GM18861 (cell line): Measurements from ENCODE around the gene MYH11.
"Not testable (repeated sequence)": the region's sequence is repeated elsewhere in the genome, so short reads cannot be mapped to it uniquely, and the experiment has no call there.

Source experiments
- ATAC-seq: cut with Tn5 transposase; IDR thresholded peaks from one replicate; pipeline ENCODE4 v1.9.1; 2021; ENCODE audit not compliant: unreplicated experiment

MYH11 gene

DNA sequence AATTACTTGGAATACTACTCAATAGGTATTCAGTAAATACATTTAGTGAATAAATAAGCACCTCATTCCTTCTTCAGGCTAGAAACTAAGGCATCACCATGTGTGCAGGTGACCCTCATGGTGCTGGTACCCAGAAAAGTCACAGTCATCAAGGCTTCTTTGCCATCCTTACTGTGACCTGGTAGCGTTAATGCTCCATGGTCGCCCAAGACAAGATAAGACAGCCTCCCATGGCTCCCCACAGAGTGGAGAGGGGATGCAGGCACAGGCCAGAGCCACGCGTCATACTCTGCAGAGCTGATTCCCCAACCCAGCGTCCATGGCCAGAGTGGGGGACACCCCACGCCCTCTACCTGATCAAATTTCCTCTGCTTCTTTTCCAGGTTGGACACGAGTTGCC, 133.0 kb downstream of the MYH11 start:
- ATAC-seq: no peak

DNA sequence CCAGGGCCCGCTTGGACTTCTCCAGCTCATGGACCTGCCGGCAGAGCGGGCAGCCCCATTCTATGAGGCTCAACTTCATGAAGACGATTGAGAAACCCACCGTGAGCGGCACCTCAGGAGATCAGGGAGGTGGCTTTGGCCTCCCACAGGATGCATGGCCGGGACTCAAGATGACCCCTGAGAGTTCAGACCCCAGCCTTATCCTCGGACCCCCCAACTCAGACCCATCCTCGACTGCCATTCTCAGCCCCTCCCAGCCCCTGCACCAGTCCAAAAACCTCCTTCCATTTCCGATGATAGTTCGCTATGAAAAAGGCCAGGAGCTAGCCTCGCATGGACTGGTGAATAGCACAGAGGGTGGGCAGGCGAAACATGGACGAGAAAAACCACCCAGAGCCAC, 135.8 kb downstream of the MYH11 start:
- ATAC-seq: no peak

DNA sequence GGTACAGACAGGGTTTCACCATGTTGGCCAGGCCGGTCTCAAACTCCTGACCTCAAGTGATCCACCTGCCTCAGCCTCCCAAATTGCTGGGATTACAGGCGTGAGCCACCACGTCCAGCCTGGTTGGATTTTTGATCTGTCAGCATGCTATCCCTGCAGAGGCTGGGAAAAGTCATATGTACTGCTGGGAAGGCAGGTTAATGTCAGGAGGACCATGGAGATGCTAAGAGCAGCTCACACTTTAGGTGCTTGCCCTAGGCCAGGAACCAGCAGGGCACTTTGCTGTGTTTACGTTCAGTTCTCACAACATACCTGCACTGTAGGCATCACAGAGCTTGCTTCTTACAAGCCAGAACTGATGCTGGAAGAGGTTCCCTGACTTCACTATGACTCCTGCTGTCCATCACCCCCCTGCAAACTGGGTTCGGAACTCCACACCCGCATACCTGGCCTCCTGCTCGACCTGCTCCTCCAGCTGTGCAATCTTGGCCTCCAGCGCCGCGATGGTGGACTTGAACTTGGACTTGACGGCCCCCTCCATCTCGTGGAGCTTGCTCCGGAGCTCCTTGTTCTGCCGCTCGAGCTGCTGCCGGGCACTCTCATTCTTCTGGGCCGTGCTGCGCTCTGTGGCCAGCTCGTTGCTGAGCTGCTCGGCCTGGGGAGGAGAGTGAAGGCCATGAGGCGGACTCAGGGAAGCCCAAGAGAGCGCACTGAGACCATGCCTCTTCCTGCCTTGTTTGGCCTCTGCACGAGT, 140.0 kb downstream of the MYH11 start:
- ATAC-seq: no peak

DNA sequence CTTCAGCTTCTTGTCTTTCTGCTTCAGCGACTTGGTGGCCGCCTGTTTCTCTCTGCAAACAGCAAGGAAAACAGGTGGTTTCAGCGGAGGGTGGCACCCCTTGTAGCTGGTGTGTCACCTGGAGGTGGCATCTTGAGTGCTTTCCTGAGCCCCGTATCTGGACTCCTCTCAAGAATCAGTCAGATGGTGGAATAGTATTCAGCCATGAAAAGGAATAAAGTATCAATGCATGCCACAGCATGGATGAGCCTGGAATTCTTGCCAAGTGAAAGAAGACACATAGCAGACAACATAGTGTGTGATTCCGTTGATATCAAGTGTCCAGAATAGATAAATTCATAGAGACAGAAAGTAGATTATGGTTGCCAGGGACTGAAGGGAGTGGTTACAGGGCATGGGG, 141.6 kb downstream of the MYH11 start:
- no peak for ATAC-seq

DNA sequence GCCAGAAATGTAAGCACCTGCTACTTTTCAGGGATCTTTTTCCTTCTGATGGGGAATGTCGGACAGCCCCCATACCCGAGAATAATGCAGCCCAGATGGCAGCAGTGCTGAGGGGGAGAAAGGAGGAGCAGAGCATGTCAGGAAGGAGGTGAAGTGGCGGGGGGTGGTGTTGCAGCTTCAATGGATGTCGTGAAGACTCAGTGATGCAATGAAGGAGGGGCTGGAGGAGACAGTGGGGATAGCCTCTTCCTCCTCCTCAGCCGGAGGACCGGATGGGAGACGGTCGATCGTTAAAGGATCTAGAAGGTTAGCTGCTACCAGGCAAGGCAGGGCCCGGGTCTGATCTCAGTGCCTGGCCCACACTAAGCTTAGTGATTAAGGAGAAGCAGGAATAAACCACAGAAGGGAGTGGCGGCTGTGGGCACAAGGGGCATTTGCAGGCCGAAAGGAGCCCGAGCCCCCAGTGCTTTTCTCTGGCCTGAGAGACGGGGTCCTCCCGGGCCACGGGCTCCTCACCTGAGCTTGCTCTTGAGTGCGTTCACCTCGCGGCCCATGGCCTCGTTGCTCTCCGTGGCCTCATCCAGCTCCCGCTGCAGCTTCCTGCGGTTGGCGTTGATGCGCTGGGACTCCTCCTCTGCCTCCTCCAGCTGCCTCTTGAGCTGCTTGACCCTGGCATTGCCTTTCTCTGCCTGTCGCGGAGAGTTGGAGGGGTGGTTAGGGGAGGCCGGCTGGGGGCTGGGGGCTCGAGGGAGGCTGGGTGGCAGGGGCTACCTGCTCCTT, 142.2 kb downstream of the MYH11 start:
- ATAC-seq: no peak

DNA sequence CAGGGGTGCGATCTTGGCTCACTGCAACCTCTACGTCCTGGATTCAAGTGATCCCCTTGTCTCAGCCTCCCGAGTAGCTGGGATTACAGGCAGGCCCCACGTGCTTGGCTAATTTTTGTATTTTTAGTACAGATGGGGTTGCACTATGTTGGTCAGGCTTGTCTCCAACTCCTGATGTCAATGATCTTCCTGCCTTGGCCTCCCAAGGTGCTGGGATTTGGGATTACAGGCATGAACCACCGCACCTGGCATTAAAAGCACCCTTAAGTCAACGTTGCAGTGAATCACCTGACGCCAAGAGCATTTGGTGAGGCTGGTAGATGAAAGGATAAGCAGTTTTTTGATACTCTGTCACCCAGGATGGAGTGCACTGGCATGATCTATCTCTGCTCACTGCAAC, 147.8 kb downstream of the MYH11 start:
- no peak for ATAC-seq

DNA sequence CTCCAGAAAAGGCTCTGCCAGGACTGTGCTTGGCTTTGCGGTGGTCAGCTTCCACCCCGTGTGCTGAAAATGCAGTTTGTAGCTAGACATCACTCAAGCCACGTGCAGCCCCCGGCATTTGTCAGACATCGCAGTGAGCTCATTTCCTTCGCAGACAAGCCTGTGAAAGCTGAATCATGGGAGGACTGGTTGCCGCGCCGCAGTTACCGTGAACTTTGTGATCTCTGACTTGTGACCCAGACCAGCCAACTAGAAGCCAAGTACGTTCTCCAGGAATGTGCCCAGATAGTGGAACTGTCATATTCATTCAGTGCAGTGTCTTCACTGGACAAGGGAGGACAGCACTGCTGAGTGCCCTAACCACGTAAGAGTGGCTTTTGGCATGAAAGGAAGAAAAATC, 148.7 kb downstream of the MYH11 start:
- ATAC-seq: no peak

DNA sequence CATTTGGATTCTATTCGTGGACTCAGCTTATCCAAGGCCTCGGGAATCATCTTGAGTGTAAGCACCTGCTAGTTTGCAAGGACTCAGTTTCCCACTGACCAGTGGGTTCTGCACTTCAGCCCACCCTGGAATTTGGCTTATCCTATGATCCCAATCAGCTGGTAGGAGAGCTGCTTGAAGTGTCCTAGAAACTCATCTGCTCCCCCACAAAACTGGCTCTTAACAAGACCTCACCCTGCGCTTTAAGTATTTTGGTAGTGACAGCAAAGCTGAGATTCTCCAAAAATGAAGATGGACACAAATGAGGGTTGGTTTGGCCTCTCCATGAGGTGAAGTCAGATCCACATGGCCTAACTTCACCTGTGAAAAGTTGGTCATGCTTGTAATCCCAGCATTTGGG, 149.5 kb downstream of the MYH11 start:
- no peak for ATAC-seq

DNA sequence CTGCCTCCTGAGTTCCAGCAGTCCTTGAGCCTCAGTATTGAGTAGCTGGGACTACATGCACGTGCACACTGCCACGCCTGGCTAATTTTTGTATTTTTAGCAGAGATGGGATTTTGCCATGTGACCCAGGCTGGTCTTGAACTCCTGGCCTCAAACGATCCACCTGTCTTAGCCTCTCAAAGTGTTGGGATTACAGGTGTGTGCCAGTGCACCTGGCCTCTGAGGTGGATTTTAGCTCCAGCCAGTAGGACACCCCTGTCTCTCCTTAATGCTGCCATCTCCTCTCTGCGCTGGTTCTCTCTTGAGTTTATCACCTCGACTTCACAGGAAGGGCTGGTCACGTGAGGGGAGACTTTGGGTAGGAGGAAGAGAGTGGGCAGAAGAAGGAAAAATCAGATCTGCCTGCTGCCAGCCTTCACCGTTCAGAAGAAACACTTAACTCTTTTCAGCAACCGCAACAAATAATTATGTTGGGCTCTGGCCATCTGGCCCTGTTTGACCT, 151.7 kb downstream of the MYH11 start:
- ATAC-seq: no peak

DNA sequence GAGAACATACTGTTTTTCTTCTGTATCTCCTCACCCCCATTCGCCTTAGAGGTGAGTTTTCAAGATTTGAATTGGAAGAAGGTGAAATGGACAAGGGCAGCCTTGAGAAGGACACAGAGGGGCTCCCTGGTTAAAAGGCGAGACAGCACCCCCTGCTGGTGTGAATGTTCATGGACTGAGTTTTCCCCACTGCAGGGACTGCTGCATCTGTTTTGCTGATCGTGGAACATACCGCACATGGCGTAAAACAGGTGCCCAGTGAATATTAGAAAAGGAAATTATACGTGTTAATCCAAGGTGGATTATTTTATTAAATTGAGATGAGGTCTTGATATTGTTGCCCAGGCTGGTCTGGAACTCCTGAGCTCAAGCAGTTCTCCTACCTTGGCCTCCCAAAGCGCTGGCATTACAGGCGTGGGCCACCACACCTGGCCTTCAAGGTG, 152.3 kb downstream of the MYH11 start:
- no peak for ATAC-seq

DNA sequence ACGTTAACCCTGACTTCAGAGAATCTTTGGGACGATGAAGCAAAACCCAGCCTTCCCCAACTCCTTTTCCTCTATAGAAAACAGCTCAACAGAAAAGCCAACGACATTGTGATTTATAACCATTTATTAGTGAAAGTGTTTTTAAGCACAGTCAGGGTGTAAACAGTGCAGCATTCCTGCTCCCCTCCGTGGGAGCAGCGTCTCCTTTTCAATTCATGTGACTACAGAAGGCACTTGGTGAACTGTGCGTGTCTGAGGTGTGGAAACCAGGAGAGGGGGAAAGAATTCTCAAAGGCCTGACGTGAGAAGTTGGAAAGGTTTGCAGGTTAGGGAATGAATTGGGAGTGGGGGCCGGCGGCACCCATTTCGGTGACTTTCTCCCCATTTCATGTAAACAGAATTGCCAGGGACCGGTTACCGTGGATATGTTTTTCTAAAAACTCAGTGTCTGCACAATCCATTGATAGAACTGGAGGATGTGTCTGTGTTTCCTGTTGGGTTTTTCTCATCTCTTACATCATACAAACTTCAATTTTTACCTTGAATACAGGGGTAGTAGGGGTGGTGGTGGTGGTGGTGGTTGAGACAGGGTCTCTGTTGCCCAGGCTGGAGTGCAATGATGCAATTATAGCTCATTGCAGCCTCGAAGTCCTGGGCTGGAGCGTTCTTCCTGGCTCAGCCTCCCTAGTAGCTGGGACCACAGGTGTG, 153.6 kb downstream of the MYH11 start:
- no peak for ATAC-seq

DNA sequence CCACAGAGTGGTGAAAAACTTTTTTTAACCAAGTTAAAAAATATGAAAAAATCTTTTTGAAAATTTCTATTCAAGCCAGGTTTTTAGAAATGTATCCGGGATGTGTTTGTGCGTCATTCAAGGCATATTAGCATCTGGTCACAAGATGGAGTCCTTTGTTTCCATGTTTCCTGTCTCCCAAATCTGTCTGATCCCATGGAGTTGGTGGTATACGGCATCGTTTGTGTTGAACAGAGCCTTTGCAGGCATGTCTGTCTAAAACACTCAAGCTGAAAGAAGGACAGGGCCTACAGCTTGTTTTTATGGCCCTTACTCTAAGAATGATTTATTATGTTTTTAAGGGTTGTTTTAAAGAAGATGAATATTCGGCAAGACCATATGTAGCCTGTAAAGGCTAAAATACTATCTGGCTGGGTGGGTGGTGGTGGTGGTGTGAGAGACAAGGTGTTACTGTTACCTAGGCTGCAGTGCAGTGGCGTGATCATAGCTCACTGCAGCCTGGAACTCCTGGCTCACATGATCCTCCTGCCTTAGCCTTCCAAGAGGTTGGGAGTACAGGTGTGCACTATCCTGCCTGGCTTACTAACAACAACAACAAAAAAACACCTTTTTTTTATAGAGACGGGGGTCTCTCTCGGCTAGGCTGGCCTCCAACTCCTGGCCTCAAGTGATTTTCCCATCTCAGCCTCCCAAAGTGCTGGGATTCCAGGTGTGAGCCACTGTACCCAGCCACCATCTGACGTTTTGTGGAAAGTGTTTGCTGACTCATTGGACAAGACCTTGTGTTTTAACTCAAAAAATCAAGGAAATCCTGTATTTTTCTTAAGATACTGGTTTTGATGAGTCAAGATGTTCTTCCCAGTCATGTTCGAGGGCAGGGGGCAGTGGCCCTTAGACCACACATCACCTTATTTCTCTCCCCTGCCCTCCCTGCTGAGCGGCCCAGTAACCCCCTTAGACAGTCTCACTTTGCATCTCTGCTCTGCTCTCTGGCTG, 154.6 kb downstream of the MYH11 start:
- ATAC-seq: no peak

DNA sequence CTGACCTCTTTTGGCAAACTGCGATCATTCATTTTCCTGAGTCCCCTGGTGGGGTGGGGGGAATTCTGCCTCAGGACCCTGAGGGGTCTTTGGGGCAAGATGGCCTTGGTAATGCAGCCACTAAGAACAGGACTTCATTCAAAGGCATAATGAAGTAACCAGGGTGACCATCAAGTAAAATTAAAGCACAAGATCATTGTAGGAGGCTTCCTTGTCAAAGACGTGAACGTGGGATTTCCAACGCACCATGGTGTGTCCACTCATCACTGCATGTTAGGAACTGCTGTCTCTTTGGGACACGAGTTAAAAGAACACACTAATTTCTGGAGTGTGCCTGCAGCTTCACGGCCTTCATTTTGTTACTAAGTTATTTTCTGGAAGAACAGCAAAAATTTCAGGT, 155.5 kb downstream of the MYH11 start:
- ATAC-seq: no peak

DNA sequence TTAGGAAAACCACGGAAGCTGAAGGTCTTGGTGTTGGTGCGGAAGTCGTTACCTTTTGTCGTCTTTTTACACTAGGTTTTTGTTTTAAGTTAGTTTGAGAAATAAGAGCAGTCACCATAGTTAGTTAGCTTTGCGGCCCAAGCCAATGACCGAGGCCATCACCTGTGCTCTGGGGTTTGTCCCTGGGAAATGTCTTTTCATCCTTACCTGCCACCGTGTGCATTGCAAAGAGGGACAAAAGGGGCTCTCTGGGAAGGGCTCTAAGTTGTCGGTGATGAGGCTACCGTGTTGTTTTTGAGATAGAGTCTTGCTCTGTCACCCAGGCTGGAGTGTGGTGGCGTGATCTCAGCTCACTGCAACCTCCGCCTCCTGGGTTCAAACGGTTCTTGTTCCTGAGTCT, 157.0 kb downstream of the MYH11 start:
- no peak for ATAC-seq

DNA sequence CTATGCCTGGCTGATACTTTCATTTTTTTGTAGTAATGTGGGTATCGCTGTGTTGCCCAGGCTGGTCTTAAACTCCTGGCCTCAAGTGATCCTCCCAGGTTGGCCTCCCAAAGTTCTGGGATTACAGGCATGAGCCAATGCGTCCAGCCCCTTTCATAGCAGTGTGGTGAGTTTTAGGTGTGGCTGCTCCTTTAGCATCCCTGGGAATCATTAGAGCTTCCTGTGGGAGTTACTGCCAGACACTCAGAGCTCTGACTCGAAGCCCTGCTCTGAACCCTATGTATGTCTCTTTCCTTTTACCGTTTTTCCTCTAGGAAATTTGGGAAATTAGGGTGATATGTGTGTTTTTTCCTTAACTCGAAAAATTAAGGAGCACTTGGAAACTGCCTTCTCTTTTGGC, 162.3 kb downstream of the MYH11 start:
- no peak for ATAC-seq

DNA sequence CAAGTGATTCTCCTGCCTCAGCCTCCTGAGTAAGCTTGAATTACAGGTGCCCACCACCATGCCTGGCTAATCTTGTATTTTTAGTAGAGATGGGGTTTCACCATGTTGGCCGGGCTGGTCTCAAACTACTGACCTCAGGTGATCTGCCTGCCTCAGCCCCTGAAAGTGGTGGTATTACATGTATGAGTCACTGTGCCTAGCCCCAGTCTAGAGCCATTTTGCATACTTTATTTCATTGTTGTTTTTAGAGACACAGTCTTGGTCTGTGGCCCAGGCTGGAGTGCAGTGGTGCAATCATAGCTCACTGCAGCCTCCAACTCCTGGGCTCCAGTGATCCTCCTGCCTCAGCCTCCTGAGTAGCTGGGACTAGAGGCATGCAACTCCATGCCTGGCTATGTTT, 164.3 kb downstream of the MYH11 start:
- ATAC-seq: not testable (repeated sequence)

DNA sequence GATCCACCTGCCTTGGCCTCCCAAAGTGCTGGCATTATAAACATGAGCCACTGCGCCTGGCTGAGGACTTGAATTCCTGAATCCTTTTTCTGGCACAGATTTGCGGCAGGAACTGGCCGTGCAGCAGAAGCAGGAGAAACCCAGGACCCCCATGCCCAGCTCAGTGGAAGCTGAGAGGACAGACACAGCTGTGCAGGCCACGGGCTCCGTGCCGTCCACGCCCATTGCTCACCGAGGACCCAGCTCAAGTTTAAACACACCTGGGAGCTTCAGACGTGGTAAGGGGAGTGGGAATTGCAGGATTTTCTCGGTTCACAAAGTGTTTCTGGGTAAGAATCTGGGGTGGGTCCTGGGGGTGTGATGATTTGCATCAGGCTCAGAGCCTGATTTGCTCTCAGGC, 165.8 kb downstream of the MYH11 start:
- ATAC-seq: no peak

DNA sequence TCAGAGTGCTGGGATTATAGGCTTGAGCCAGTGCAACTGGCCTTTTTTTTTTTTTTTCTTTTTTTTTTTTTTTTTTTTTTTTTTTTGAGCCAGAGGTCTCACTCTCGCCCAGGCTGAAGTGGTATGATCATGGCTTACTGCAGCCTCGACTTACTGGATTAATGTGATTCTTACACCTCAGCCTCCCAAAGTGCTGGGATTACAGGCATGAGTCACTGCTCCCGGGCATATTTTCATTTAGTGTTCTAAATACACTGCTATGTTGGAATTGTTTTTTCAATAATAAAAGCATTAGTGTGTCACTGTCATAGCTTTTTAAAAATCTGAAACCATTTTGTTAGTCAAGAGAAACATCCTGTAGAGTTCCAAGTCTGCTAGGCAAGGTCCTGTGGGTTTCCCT, 166.5 kb downstream of the MYH11 start:
- ATAC-seq: no peak

DNA sequence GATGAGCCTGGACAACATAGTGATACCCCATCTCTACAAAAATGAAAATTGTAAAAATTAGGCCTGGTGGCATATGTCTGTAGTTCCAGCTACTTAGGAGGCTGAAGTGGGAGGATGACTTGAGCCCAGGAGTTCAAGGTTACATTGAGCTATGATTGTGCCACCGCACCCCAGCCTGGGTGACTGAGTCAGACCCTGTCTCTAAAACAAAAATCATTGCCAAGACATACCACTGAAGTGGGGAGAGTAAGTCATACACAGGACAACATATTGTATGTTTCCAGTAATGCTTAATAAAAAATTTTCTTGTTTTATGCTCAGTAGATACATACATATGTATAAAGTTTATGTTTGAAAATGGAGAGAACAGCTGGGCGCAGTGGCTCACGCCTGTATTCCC, 167.5 kb downstream of the MYH11 start:
- ATAC-seq: no peak

DNA sequence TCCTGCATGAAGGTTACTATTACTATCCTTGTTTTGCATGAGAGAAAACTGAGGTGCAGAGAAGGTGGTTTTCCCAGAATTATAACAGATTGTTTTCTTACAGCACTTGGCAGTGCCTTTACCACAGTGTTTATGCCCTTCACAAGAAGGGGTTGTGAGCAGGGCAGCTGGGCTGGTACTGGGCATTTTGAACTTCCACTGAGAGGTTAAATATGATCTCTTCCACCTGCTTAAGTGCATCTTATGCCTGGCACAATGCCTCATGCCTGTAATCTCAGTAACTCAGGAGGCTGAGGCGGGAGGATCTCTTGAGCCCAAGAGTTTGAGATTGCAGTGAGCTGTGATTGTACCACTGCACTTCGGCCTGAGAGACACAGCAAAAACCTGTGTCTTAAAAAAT, 170.5 kb downstream of the MYH11 start:
- ATAC-seq: no peak
